ENCODE data around the gene PPP2CA.

PPP2CA gene

GRCh38 chr5:134145779-134146581, 79.9 kb downstream of the PPP2CA start:
- peak; percentile 88 for DNase-seq

GRCh38 chr5:134145041-134145757, 80.7 kb downstream of the PPP2CA start:
- DNase-seq, result no peak
